NCI-H1436 (cell line): Measurements from ENCODE around the gene MCOLN2.
"Not testable (repeated sequence)": the region's sequence is repeated elsewhere in the genome, so short reads cannot be mapped to it uniquely, and the experiment has no call there.

Experiments
- DNase-seq: peaks from one replicate; lab custom pipeline; 2025; lab: John Stamatoyannopoulos, UW

MCOLN2 gene

DNA sequence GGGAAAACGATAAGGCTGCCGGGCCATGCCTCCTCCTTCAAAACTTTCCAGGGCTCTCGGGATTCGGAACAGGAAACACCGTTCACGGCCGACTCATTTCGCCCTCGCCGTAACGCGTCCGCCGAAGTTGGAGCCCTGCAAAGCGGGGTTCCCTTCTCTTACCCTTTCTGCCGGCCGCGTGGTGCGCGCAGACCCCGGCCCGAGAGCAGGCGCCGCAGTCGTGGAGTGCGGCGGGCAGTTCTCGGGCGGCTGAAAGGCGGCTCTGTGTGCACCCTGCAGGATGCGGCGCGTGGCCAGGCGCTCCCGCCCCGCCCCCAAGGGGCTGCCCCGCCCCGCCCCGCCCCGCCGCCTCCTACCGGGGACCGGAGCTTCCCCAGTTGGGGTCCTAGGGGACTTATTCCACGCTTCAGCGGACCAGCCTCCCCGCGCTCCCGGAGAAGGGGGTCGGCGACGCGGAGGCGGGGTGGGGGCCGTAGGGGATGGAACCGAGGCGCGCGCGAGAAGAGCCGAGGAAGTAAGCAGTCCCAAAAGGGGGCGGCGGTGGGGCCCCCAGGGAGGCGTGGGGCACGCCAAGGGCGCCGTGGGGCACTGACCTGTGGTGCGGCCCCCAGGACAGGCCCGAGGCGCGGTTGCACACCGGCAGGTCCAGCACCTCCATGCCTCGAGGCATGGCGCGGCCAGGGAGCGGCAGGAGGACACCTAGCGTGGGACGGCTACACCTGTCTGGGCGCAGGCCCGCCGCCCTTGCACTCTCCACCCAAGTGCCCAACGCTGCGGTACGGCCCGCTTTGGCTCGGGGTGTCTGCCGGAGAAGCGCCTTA lies at the start of gene MCOLN2:
Gene MCOLN2 (minus strand): TSS at position 268 of the 821 bp plus-strand sequence. CDS start 241 bp downstream, at position 27.
- DNase-seq: peak; percentile 45

DNA sequence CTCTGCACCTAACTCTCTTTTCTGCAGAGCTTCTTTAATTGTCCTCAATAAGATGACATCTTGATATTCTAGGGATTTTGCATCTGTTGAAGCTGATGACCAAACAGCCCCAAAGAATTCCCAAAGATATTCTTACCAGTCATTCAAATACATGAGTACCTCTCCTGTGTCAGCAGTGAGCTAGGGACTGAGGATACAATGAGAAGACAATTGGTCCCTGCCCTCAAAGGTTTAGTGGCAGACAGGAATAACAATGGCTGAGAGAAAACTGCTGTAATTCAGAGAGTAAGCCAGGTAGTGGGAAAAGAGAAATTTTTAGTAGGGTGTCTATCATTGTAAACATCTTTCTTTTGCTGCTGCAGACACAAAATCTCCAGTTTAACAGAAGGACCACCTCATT lies 45.5 kb upstream of the MCOLN2 start:
- DNase-seq: no peak

DNA sequence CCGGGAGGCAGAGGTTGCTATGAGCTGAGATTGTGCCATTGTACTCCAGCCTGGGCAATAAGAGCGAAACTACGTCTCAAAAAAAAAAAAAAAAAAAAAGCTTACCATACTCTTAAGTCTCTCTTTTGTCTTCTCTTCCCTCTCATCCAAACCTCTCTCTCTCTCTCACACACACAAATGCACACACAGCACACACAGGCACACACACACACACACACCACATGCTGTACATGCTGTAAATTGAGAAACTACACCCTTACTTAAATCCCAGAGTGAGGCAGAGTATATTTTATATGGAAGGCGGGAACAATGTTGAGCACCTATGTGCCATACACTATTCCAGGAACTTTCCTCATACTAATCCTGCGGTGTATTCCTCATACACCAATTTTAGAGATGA lies 44.9 kb upstream of the MCOLN2 start:
- no peak for DNase-seq

DNA sequence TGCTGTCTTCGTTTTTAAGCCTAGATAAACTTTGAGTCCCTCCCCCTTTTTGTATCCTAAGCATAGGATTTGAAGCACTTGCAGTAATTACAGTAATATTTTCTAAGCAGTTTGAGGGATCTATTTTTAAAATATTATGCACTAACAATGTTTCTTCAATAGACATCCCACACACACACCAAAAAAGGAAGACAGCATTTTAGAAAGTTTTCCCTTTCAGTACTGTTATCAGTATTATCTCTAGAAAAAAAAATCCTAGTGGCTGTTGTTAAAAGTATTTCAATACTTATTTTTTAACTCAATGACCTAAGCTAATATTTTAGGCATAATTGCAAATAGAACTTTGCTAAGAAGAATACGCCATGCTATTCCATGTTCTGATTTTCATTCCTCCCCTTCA lies 36.3 kb upstream of the MCOLN2 start:
- no peak for DNase-seq

DNA sequence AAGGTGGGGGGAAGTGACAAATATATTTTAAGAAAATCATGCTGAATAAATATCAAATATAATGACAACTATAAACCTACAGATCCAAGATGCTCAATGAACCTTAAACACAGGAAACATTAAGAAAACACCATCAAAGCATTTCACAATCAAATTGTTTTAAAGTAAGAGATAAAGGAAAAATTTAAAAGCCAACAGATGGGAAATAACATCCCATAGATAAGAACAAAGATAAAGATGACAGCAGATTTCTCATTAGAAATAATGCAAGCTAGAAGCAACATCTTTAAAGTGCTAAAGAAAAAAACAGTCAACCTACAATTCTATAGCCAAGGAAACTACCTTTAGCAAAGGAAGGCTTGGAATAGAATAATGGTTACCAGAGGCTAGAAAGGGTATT lies 33.6 kb upstream of the MCOLN2 start:
- no peak for DNase-seq

DNA sequence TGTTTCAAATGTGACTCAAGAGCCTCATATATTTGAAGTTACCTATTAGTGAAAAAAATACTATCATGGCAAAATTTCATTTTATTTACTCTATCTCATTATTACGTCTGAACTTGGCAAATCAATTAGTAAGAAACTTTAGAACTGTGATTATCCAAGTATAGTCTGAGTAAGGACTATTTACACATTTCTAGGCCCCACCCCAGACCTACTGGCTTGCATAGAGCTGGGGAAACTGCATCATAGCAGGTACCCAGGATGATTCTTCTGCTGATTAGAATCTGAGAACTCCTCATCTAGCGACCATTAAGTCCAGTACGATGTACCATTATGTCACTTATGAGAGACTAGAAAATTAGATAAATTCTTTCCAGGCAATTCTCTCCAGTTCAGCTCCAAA lies 31.2 kb upstream of the MCOLN2 start:
- DNase-seq: no peak

DNA sequence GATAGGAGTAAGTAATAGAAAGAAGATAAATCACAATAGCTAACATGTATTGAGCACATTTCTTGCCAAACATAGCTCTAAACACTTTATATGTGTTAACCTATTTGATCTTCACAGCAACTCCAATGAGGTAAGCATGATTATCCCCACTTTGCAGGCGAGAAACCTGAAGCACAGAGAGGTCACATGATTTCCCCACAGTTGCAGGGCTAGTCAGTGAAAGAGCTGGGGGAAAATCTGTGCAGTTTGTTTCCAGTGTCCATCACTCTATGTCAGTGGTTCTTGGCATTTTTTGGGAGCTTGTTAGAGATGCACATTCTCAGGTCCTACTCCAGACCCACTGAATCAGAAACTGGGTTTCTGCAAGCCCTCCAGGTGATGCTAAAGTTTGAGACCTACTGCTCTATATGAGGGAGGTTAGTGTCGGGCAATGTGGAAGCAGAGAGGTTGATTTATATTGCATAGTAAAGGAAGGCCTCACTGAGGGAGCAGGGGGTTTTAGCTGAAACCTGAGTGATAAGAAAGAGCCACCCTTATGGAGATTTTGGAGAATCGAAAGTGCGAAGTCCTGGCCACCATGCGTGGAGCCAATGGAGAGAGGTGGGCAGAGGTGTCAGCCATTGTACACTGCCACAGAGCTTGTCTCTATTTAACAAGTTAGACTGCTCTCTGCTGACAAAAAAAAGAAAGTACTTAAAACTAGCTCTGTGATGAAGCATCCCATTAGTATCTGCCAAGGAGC lies 30.5 kb upstream of the MCOLN2 start:
- DNase-seq: no peak

DNA sequence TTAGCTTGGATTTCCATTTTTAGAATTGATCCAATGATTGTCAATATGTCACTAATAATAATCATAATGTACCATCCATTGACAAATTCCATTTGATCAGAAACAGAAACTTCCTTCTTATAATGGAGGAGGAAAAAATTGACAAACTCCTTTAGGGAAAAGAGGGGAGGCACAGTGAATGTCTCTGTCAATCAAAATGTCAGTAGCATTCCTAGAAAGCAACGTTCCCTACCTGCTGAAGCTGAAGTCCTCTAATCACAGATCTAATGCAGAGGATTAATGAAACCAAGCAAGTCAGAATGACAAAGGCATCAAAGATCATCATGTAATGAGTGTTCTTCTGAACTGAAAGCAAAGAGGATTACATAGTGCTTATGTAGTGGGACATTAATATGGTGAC lies 29.0 kb upstream of the MCOLN2 start:
- DNase-seq: no peak

DNA sequence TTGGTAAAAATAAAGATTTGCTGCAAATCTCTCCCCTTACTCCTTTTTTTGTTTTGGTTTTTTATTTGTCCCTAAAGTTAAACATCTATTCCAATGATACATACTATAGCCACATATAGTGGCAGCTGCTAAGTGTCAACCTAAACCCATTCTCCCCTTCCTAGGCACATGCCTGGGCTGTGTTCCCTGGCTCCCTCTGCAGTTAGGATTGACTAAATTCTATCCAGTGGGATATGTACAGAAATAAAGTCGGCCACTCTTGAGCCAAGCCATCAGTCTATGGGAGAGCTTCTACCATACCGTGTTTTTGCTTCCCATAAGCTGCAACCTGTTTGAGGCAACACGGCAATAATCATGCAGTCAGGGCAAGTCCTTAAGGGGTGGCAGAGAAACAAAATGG lies 27.8 kb upstream of the MCOLN2 start:
- no peak for DNase-seq

DNA sequence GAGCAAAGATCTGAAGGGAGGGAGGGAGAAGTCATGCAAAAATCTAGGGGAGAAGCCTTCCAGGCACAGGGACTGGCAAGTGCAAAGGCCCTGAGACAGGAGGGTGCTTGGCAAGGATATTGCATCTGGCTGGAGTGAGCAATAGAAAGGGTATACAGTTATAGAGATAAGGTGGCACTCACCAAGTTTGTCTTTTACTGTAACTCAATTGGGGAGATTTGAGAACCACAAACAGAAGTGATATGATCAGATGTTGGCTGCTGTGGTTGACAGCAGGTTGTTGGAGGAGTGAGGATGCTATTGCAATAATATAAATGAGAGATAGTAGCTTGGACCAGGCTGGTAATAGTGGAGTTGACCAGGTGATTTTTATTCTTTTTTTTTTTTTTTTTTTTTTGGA lies 25.8 kb upstream of the MCOLN2 start:
- DNase-seq: no peak

DNA sequence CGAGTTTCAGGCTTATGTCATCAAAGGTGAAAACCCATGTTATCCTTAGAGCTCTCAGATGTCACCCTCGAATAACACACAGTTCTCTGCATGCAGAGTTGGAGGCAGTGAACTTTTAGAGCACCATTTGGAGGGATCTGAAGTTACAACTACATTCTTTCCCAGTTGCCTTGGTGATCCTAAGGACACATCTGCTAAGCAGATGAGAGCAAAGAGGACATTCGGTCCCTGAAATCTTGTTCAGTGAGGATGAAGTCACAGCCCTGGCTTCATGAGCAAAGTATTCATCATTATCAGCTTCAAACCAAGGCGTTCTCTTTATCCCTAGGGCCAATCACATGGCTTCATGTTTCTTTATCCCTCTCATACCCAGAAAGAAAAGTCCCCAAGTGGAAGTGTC lies 23.1 kb upstream of the MCOLN2 start:
- DNase-seq: no peak

DNA sequence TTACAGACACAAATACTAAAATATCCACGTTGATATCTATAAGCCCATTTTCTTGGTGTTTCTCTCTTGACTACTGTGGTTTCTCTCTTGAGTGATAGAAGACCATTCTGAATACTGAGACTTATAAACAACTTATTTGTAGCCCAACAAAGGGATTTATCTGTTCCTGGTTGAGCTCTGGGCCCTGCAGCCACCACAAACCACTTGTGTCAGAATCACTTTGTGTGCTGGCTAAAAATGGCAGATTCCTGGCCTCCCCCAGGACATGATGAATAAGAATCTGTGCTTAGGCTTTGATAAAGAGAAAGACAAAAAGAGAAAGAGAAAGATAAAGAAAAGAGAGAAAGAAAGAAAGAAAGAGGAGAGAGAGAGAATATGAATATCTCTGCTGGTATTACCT lies 18.9 kb upstream of the MCOLN2 start:
- DNase-seq: no peak

DNA sequence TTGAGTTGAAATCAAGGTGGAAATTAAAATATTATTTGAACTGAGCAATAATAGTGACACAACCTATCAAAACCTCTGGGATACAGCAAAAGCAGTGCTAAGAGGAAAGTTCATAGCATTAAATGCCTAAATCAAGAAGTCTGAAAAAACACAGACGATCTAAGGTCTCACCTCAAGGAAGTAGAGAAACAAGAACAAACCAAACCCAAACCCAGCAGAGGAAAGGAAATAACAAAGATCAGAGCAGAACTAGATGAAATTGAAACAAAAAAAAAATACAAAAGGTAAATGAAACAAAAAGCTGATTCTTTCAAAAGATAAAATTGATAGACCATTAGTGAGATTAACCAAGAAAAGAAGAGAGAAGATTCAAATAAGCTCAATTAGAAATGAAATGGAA lies 8.7 kb upstream of the MCOLN2 start:
- DNase-seq: not testable (repeated sequence)

DNA sequence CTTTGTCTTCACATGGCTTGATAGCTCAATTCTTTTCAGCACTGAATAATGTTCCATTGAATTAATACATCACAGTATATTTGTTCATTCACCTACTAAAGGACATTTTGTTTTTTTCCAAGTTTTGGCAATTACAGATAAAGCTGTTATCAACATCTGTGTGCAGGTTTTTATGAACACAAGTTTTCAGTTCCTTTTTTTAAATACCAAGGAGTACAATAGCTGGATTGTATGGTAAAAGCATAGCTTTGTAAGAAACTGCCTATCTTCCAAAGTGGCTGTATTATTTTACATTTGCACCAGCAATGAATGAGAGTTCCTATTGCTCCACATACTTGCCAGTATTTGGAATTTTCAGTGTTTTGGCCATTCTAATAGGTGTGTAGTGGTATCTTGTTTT lies 4.8 kb upstream of the MCOLN2 start:
- no peak for DNase-seq

DNA sequence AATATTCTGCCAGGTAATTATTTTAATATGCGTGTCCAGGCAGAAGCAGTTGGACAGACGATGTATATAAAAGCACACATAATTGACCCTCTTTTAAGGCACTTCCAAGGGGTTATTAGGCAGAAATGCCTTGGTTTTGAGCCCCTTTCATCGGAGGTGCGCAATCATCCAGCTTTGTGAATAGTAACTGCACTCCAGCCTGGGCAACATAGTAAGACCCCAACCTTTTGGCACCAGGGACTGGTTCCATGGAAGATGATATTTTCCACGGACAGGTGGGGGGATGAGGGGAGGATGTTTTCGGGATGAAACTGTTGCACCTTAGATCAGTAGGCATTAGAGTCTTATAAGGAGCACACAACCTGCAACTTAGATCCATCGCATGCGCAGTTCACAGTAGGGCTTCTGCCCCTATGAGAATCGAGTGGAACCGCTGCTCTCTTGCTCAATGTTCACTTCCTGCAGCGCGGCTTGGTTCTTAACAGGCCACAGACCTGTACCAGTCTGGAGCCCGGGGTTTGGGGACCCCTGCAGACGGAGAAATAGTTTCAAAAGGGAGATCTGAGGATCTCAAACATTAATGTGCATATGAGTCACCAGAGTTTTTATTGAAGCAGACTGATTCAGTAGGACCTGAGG lies 1.8 kb upstream of the MCOLN2 start:
- no peak for DNase-seq

DNA sequence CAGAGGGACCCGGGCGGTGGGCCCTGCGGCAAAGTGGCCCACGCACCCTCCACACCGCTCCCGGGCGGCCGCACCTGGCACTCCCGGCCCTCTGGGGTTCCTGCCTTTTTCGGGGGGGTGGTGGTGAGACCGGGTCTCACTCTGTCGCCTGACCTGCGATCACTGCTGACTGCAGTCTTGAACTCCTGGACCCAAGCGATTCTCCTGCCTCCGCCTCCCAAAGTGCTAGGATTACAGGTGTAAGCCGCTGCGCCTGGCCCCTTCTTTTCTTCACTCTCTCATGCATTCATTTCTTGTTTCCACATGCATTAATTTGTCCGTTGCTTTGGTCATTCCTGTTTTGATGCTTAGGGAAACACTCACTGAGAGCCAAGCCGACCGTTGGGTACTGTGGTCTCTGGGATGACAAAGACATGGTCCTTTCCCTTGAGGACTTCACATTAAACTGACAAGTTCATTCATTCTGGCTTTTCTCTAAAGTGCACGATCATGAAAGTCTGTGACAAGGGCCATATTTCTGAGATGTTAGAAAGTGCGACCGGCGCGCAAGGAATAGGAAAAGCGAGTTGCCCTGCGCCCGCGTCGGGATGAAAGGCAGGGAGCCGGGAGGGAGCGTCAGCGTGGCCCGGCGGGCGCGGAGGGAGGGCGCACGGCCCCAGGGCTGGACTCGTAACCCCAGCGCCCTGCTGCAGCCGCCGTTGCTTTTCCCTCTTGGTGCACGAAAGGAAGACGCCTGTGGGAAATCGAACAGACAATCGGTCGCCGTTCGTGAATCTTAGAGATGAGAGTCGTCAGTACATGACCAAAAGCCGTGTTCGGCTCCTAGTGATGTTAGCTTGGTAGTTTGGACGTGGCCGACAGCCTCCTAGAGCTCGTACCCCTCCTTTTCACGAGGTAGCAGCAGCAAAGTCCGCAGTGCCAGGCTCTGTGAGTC lies 1.0 kb upstream of the MCOLN2 start:
- DNase-seq: no peak

DNA sequence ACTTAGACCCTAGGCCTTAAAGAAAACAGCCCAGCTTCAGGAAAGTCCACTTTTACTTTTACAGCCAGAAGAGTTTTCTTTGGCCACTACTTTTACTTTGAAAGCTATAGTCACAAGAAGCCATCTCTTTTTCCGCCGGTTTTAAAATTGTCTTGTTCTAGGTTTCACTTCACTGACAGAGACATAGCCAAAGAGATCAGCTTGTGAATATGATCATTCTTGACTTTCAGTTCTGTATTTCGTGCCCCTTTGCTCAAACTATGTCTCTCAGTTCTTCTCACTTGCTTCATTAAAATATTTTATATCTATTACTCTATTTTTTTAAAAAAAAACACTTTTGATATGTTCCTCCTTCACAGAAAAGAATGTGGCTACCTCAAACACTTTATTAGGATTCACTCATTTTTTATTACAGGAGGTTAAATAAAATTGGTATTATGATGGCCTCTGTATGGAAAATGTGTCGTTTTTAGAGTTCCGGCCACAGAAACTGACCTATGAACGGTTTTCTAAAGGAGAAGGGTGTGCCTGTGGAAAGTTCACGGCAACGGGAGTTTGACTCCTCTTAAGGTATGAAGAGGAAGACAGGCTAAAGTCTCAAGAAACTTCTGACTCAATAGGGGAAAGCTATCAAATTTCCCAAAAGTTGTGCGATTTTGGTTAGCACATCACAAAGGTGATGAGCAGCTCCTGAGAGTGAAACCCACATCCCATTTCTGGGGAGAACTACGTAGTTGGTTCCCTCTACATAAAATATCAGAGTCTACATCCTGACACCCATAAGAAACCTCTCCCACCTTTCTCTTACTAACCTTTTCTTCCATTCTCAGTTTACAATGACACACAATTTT lies 1.2 kb downstream of the MCOLN2 start:
- DNase-seq: no peak

DNA sequence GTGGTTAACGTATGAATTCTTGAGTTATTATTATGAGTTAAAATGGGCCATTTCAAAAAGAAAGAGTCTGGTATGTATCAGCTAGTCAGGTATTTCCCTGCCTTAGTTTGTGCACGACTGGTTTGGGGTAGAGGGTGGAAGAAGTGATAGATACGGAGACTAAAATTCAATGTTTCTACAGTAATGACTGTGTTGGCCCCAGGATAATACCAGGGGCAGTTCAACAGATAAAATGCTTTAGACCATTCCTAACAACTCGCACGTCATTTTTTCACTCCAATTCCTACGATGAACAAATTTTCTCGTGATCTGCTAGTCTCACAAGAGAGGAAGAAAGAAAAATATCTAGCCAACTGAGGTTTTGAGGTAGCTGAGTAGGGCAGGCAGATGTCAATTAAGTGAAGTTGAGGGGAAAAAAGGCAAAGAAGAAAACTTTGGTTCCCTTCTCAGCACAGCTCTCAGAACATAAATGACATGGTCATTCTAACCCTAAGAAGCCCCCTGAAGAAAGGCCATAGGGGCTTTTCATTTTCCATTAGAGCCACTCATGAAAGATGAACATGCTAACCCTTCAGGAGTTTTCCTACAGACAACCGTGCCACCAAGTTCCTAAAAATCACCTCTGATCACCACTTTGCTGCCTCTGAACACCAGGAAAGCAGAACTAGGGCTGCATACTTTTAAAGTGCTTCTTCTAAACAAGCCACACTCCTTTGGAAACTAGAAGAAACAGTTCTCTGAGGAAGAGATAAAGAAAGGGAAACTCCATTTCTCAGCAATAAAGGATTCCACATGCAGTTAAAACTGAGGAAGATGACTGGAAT lies 5.6 kb downstream of the MCOLN2 start:
- DNase-seq: no peak

DNA sequence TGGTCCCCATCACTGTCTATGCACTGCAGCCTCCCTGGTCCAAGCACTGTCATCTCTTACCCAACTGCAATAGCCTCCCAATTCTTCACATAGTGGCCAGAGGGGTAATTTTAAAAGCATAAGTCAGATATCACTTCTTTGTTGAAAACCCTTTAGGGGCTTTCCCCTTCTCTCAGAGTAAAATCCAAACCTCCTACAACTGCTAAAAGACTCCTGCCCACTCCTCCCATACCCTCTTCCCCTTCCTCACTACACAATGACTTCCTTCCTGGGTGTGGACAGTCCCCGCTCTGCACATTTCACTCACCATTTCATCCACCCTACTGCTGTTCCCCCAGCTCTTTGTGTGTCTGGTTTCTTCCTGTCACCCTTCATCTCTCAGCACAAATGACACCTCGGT lies 8.3 kb downstream of the MCOLN2 start:
- DNase-seq: no peak

DNA sequence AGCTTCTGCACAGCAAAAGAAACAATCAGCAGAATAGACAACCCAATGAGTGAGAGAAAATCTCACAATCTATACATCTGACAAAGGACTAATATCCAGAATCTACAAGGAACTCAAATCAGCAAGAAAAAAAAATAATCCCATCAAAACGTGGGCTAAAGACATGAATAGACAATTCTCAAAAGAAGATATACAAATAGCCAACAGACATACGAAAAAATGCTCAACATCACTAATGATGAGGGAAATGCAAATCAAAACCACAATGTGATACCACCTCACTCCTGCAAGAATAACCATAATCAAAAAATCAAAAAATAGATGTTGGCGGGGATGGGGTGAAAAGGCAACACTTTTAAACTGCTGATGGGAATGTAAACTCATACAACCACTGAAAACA lies 10.4 kb downstream of the MCOLN2 start:
- not testable (repeated sequence) for DNase-seq
